ENCODE results near the gene ENTHD1. TPM values are rescaled to one million over a fixed set of nuclear protein-coding genes. Genes with fewer than 3 reads are reported as not detected.

ENTHD1 gene
- total and polyA plus RNA-seq, 12 donors: 0.09 TPM; not detected in 11

DNA sequence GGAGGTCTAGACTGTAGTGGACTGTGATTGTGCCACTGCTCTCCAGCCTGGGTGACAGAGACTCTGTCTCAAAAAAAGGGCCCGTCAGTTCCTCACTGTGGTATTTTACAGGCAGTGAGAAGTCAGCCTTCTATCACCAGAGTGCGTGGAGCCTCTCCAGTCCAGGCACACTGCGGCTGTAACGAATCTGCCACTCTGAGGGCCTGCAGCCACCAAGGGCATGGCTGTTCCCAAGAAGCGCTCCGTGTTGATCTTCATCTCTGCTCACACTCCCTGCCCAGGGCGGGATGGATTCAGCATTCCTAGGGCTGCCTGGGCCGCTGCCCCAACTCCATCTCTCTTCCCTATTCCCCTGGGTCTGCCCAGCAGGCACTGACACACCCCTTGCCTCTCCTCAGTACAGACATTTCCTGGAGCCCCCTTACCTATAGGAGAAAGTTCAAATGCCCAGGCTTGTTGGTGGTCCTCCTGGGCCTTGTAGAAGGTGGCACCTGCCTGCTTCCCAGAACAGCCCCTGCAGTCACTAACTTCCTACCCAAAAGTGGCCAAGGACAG lies 174.6 kb downstream of the ENTHD1 start:
- TF ChIP-seq, protein P1, sequence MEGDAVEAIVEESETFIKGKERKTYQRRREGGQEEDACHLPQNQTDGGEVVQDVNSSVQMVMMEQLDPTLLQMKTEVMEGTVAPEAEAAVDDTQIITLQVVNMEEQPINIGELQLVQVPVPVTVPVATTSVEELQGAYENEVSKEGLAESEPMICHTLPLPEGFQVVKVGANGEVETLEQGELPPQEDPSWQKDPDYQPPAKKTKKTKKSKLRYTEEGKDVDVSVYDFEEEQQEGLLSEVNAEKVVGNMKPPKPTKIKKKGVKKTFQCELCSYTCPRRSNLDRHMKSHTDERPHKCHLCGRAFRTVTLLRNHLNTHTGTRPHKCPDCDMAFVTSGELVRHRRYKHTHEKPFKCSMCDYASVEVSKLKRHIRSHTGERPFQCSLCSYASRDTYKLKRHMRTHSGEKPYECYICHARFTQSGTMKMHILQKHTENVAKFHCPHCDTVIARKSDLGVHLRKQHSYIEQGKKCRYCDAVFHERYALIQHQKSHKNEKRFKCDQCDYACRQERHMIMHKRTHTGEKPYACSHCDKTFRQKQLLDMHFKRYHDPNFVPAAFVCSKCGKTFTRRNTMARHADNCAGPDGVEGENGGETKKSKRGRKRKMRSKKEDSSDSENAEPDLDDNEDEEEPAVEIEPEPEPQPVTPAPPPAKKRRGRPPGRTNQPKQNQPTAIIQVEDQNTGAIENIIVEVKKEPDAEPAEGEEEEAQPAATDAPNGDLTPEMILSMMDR (IDR thresholded peaks at IDR 0.05): no peak
- DNase-seq: no peak
- ATAC-seq: no peak
- Histone ChIP-seq H3K4me3 (no peak overlapping the region), H3K4me1 (peaks cover 0 to 3% (median 0%) of the 10 kb centered on the region in 9 donors), H3K27ac (no peak overlapping the region), H3K9me3 (no peaks in the 10 kb centered on the region), H3K27me3 (peaks cover 0 to 34% (median 12%) of the 10 kb centered on the region in 7 donors), H3K36me3 (no peaks in the 10 kb centered on the region)
- WGBS, 2 donors: 79 to 88% methylated on average over 8 of the region's 8 CpGs
- intact Hi-C loops (cut with DNase I): loop anchor here in 1 of 10 donors (10.0 kb wide), 1 partner anchor 306 kb away; no protein-coding TSS in a partner anchor

DNA sequence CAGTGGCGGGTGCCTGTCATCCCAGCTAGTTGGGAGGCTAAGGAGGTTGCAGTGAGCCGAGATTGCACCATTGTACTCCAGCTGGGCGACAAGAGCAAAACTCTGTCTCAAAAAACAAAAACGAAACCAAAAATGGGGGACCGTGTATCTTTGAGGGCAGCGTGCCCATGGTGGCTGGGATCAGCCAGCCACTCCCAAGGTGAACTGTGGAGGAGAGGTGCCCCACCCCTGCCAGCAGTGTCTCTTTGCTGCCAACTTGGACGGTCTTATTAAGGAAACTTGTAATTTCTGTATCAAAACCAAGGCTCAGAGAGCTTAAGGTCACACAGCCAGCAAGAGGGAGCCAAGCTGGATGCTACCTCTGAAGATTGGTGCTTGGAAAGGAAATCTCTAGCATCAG lies 175.4 kb downstream of the ENTHD1 start:
- ATAC-seq: no peak
- H3K4me3 ChIP-seq: no peak overlapping the region
- H3K36me3 ChIP-seq: no peaks in the 10 kb centered on the region
- WGBS, 2 donors: 84 to 89% methylated on average over 7 of the region's 7 CpGs
- TF ChIP-seq, protein P1 (IDR thresholded peaks at IDR 0.05): no peak
- no peaks in the 10 kb centered on the region for H3K9me3 ChIP-seq
- H3K27me3 ChIP-seq: peaks cover 0 to 38% (median 12%) of the 10 kb centered on the region in 7 donors
- H3K27ac ChIP-seq: no peak overlapping the region
- H3K4me1 ChIP-seq: no peaks in the 10 kb centered on the region
- intact Hi-C loops (cut with DNase I): loop anchor here in 1 of 10 donors (10.0 kb wide), 1 partner anchor 307 kb away; no protein-coding TSS in a partner anchor
- no peak for DNase-seq

DNA sequence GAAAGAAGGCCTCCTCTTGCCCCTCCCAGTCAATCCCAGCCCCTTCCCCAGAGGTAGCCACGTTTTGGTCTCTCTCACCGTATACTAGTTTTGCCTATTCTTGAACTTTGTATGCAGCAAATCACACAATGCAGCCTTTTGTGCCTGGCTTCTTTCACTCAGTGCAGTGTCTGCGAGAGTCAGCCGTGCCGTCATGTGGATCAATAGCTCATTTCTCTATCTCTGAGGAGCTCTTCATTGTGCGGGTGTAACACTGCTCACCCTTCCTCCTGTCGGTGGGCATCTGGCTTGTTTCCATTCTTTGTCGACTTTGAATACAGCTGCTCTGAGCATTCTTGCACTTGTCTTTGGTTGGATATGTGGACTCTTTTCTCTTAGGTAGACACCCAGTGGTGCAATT lies 176.5 kb downstream of the ENTHD1 start:
- TF ChIP-seq, protein P1 (IDR thresholded peaks at IDR 0.05): no peak
- Histone ChIP-seq H3K9me3 (no peaks in the 10 kb centered on the region), H3K27me3 (peaks cover 0 to 49% (median 23%) of the 10 kb centered on the region in 7 donors), H3K4me1 (no peaks in the 10 kb centered on the region), H3K4me3 (no peak overlapping the region), H3K36me3 (no peaks in the 10 kb centered on the region), H3K27ac (no peak overlapping the region)
- ATAC-seq (no peak), DNase-seq (no peak)
- 52 to 53% methylated on average over 8 of the region's 8 CpGs for WGBS, 2 donors
- intact Hi-C loops (cut with DNase I): loop anchor here in 1 of 10 donors (10.0 kb wide), 1 partner anchor 308 kb away; no protein-coding TSS in a partner anchor

DNA sequence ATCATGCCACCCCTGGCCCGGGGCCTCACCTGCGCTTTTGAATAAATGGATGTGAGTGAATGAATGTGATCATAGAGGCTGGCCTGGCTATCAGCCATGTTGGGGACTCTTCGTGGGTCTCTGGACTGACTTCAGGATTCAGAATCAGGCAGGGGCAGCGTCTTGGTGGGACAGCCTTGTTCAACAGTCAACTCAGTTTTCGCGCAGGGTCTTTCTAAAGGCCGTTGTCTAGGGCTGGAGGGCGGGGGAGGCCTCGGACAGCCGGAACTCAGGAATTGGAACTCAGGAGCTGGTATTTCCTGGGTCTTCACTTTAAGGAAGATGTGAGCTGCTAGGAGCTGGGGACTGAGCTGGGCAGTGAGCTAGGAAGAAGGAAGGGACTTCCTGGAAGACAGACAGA lies 177.0 kb downstream of the ENTHD1 start:
- H3K36me3 ChIP-seq: no peaks in the 10 kb centered on the region
- TF ChIP-seq, protein P1 (IDR thresholded peaks at IDR 0.05): no peak
- no peak overlapping the region for H3K27ac ChIP-seq
- 76 to 78% methylated on average over 10 of the region's 10 CpGs for WGBS, 2 donors
- DNase-seq (no peak), ATAC-seq (no peak)
- peaks cover 0 to 48% (median 26%) of the 10 kb centered on the region in 7 donors for H3K27me3 ChIP-seq
- H3K9me3 ChIP-seq: no peaks in the 10 kb centered on the region
- H3K4me1 ChIP-seq: no peaks in the 10 kb centered on the region
- intact Hi-C loops (cut with DNase I): loop anchor here in 1 of 10 donors (10.0 kb wide), 1 partner anchor 308 kb away; no protein-coding TSS in a partner anchor
- H3K4me3 ChIP-seq: no peak overlapping the region

Measured in heart right ventricle (tissue), 16 donors.